Measurements from ENCODE around the gene IPO8.

IPO8 gene

GRCh38 chr12:30695199-30696102, at the start of gene IPO8:
Gene IPO8, minus strand, starts transcription at chr12:30695869. Its CDS starts 222 bp downstream, at chr12:30695647.
- Histone ChIP-seq H3K36me3 (ENCODE audit: control insufficient read depth, low read depth, low read length) (no peaks in the 10 kb centered on the region), H3K4me3 (ENCODE audit: low read length) (peak within 1 kb of the TSS; percentile 91), H3K27me3 (ENCODE audit: control insufficient read depth, insufficient read depth, low read length) (no peaks in the 10 kb centered on the region), H3K27ac (ENCODE audit: low read length) (peak within 1 kb of the TSS; percentile 35), H3K4me1 (ENCODE audit: control insufficient read depth, low read depth, low read length) (peaks cover 17% of the 10 kb centered on the region), H3K9me3 (ENCODE audit: control insufficient read depth, low read depth, low read length) (no peaks in the 10 kb centered on the region), H3K9ac (ENCODE audit: low read length) (peak within 1 kb of the TSS; percentile 78)

- Histone ChIP-seq H3K36me3 (ENCODE audit: control insufficient read depth, low read depth, low read length) (peaks cover 20% of the 10 kb centered on the region), H3K4me1 (ENCODE audit: control insufficient read depth, low read depth, low read length) (no peaks in the 10 kb centered on the region), H3K27me3 (ENCODE audit: control insufficient read depth, insufficient read depth, low read length) (no peaks in the 10 kb centered on the region), H3K4me3 (ENCODE audit: low read length) (no peak overlapping the region), H3K9ac (ENCODE audit: low read length) (no peak overlapping the region), H3K27ac (ENCODE audit: low read length) (no peak overlapping the region), H3K9me3 (ENCODE audit: control insufficient read depth, low read depth, low read length) (no peaks in the 10 kb centered on the region)
These were observed 48.7 kb upstream of the IPO8 start for GRCh38 chr12:30744321-30744720.

GRCh38 chr12:30740274-30740673, 44.6 kb upstream of the IPO8 start:
- H3K27me3 ChIP-seq (ENCODE audit: control insufficient read depth, insufficient read depth, low read length) = no peaks in the 10 kb centered on the region
- no peak overlapping the region for H3K9ac ChIP-seq (ENCODE audit: low read length)
- no peak overlapping the region for H3K4me3 ChIP-seq (ENCODE audit: low read length)
- peaks cover 13% of the 10 kb centered on the region for H3K36me3 ChIP-seq (ENCODE audit: control insufficient read depth, low read depth, low read length)
- no peaks in the 10 kb centered on the region for H3K9me3 ChIP-seq (ENCODE audit: control insufficient read depth, low read depth, low read length)
- H3K27ac ChIP-seq (ENCODE audit: low read length) = no peak overlapping the region
- no peaks in the 10 kb centered on the region for H3K4me1 ChIP-seq (ENCODE audit: control insufficient read depth, low read depth, low read length)

- no peaks in the 10 kb centered on the region for H3K9me3 ChIP-seq (ENCODE audit: control insufficient read depth, low read depth, low read length)
- H3K4me1 ChIP-seq (ENCODE audit: control insufficient read depth, low read depth, low read length) = no peaks in the 10 kb centered on the region
- no peak overlapping the region for H3K27ac ChIP-seq (ENCODE audit: low read length)
- H3K9ac ChIP-seq (ENCODE audit: low read length) = no peak overlapping the region
- H3K27me3 ChIP-seq (ENCODE audit: control insufficient read depth, insufficient read depth, low read length) = no peaks in the 10 kb centered on the region
- peaks cover 20% of the 10 kb centered on the region for H3K36me3 ChIP-seq (ENCODE audit: control insufficient read depth, low read depth, low read length)
- H3K4me3 ChIP-seq (ENCODE audit: low read length) = no peak overlapping the region
These were observed 43.4 kb upstream of the IPO8 start for GRCh38 chr12:30739020-30739419.

- Histone ChIP-seq H3K4me1 (ENCODE audit: control insufficient read depth, low read depth, low read length) (no peaks in the 10 kb centered on the region), H3K36me3 (ENCODE audit: control insufficient read depth, low read depth, low read length) (peaks cover 51% of the 10 kb centered on the region)
These were observed 37.4 kb upstream of the IPO8 start for GRCh38 chr12:30732954-30733637.

GRCh38 chr12:30730011-30730410, 34.3 kb upstream of the IPO8 start:
- peaks cover 63% of the 10 kb centered on the region for H3K36me3 ChIP-seq (ENCODE audit: control insufficient read depth, low read depth, low read length)
- H3K4me1 ChIP-seq (ENCODE audit: control insufficient read depth, low read depth, low read length) = no peaks in the 10 kb centered on the region
- no peak overlapping the region for H3K9ac ChIP-seq (ENCODE audit: low read length)
- no peaks in the 10 kb centered on the region for H3K27me3 ChIP-seq (ENCODE audit: control insufficient read depth, insufficient read depth, low read length)
- H3K4me3 ChIP-seq (ENCODE audit: low read length) = no peak overlapping the region
- H3K27ac ChIP-seq (ENCODE audit: low read length) = no peak overlapping the region
- no peaks in the 10 kb centered on the region for H3K9me3 ChIP-seq (ENCODE audit: control insufficient read depth, low read depth, low read length)

More at GRCh38 chr12:30732954-30733637, 37.4 kb upstream of the IPO8 start:
- Histone ChIP-seq H3K9me3 (ENCODE audit: control insufficient read depth, low read depth, low read length) (no peaks in the 10 kb centered on the region), H3K4me3 (ENCODE audit: low read length) (no peak overlapping the region), H3K27ac (ENCODE audit: low read length) (no peak overlapping the region), H3K27me3 (ENCODE audit: control insufficient read depth, insufficient read depth, low read length) (no peaks in the 10 kb centered on the region), H3K9ac (ENCODE audit: low read length) (no peak overlapping the region)

- Histone ChIP-seq H3K4me3 (ENCODE audit: low read length) (no peak overlapping the region), H3K27me3 (ENCODE audit: control insufficient read depth, insufficient read depth, low read length) (no peaks in the 10 kb centered on the region), H3K36me3 (ENCODE audit: control insufficient read depth, low read depth, low read length) (peaks cover 62% of the 10 kb centered on the region), H3K4me1 (ENCODE audit: control insufficient read depth, low read depth, low read length) (no peaks in the 10 kb centered on the region), H3K9me3 (ENCODE audit: control insufficient read depth, low read depth, low read length) (no peaks in the 10 kb centered on the region), H3K9ac (ENCODE audit: low read length) (no peak overlapping the region), H3K27ac (ENCODE audit: low read length) (no peak overlapping the region)
These were observed 33.9 kb upstream of the IPO8 start for GRCh38 chr12:30729547-30729946.

- H3K27ac ChIP-seq (ENCODE audit: low read length) = no peak overlapping the region
- no peak overlapping the region for H3K4me3 ChIP-seq (ENCODE audit: low read length)
- no peaks in the 10 kb centered on the region for H3K4me1 ChIP-seq (ENCODE audit: control insufficient read depth, low read depth, low read length)
- H3K36me3 ChIP-seq (ENCODE audit: control insufficient read depth, low read depth, low read length) = peaks cover 72% of the 10 kb centered on the region
- no peaks in the 10 kb centered on the region for H3K27me3 ChIP-seq (ENCODE audit: control insufficient read depth, insufficient read depth, low read length)
- H3K9me3 ChIP-seq (ENCODE audit: control insufficient read depth, low read depth, low read length) = no peaks in the 10 kb centered on the region
- H3K9ac ChIP-seq (ENCODE audit: low read length) = no peak overlapping the region
These were observed 31.0 kb upstream of the IPO8 start for GRCh38 chr12:30726647-30727046.

GRCh38 chr12:30725739-30726138, 30.1 kb upstream of the IPO8 start:
- Histone ChIP-seq H3K9ac (ENCODE audit: low read length) (no peak overlapping the region), H3K27me3 (ENCODE audit: control insufficient read depth, insufficient read depth, low read length) (no peaks in the 10 kb centered on the region), H3K36me3 (ENCODE audit: control insufficient read depth, low read depth, low read length) (peaks cover 74% of the 10 kb centered on the region), H3K9me3 (ENCODE audit: control insufficient read depth, low read depth, low read length) (no peaks in the 10 kb centered on the region), H3K4me3 (ENCODE audit: low read length) (no peak overlapping the region), H3K4me1 (ENCODE audit: control insufficient read depth, low read depth, low read length) (no peaks in the 10 kb centered on the region), H3K27ac (ENCODE audit: low read length) (no peak overlapping the region)

- H3K4me1 ChIP-seq (ENCODE audit: control insufficient read depth, low read depth, low read length) = no peaks in the 10 kb centered on the region
- H3K27me3 ChIP-seq (ENCODE audit: control insufficient read depth, insufficient read depth, low read length) = no peaks in the 10 kb centered on the region
- H3K27ac ChIP-seq (ENCODE audit: low read length) = no peak overlapping the region
- H3K36me3 ChIP-seq (ENCODE audit: control insufficient read depth, low read depth, low read length) = peaks cover 73% of the 10 kb centered on the region
- no peak overlapping the region for H3K9ac ChIP-seq (ENCODE audit: low read length)
- no peaks in the 10 kb centered on the region for H3K9me3 ChIP-seq (ENCODE audit: control insufficient read depth, low read depth, low read length)
- H3K4me3 ChIP-seq (ENCODE audit: low read length) = no peak overlapping the region
These were observed 23.4 kb upstream of the IPO8 start for GRCh38 chr12:30719060-30719459.

- H3K9ac ChIP-seq (ENCODE audit: low read length) = no peak overlapping the region
- no peaks in the 10 kb centered on the region for H3K9me3 ChIP-seq (ENCODE audit: control insufficient read depth, low read depth, low read length)
- peaks cover 7% of the 10 kb centered on the region for H3K4me1 ChIP-seq (ENCODE audit: control insufficient read depth, low read depth, low read length)
- H3K36me3 ChIP-seq (ENCODE audit: control insufficient read depth, low read depth, low read length) = peaks cover 14% of the 10 kb centered on the region
- H3K4me3 ChIP-seq (ENCODE audit: low read length) = no peak overlapping the region
- H3K27me3 ChIP-seq (ENCODE audit: control insufficient read depth, insufficient read depth, low read length) = no peaks in the 10 kb centered on the region
- no peak overlapping the region for H3K27ac ChIP-seq (ENCODE audit: low read length)
These were observed 12.1 kb upstream of the IPO8 start for GRCh38 chr12:30707613-30708342.

All from iPS-18a (cell line).